ENCODE results near the gene HES2.
"Not testable (repeated sequence)": the region's sequence is repeated elsewhere in the genome, so short reads cannot be mapped to it uniquely, and the experiment has no call there.

The HES2 gene

DNA sequence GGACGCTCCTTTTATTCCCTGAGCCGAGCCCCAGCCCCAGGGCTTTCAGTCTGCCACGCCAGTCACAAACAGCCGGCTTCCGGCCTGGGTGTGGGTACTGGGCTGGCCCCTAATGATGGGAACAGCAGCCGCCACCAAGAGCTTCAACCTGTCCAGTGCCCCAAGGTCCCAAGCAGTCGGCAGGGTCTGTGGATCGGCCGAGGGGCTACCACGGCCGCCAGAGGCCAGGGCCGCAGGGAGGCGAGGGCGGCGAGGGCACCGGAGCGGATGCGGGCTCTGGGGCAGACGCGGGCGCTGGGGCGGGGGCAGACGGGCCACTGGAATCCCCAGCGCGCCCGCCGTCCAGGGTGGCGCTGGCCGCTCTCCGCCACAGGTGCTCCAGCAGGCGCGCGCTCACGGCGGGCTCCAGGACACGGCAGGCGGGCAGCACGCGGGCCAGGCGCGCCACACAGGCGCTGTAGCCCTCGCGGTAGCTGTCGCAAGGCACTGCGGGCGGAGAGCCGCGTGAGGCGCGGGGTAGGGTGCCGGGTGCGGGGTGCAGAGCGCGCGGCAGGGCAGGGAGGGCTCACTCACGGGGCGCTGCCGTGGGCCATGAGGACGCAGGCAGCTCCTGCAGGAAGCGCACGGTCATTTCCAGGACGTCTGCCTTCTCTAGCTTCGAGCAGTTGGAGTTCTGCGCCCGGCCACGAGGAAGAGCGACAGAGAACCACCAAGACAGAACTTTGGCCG is 887 bp downstream of the HES2 start:
- no peak for DNase-seq (ENCODE audit: low spot score)

DNA sequence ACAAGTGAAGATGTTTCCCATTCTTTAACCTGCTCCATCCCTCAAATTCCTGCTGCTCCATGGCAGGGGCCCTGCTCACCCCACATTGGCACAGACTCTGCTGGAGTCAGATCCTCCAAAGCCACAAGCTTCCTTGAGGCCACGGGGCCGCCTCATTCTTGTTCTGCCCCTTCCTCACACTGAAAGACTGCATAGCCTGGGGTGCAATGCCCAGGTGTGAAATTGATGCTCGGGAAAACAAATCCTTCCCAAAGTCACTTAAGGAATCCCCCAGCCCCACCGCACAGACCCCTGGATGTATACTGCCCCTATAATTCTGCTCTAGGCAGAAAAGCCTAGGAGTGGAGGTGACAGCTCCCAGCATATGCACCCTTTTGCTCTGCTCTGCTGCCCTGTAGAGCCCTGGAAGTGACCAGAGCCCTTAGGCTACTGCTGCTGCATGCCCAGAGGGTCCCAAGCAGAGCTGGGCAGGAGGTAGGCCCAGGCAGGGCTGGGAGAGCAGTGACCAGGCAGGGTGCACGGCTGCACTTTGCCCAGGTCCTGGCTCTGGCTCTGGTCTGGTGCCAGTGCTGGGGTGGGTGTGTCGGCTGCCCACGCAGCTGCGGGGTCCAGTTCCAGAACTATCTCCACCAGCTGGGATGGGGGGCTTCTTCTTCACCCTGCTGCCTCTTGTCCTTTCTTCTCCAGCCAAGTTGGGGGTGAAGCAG is 1.6 kb downstream of the HES2 start:
- DNase-seq (ENCODE audit: low spot score): no peak

DNA sequence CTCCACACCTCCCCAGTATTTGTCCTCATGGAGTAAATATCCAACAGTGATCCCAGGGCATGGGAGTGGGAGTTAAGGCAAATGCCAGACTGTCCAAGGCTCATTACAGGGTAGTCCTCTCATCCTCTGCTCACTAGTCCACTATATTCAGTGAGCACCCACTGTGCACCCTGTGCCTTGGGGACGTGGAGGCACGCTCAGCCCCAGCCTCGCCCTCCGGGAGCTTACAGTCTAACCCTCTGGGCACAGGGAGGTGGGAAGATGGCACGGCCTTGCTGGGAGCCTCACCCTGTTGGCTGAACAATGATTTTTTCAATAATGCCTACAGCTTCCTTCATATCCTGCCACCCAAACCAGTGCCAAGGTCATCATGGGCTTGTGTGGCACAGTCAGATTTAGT is 2.8 kb downstream of the HES2 start:
- no peak for DNase-seq (ENCODE audit: low spot score)

DNA sequence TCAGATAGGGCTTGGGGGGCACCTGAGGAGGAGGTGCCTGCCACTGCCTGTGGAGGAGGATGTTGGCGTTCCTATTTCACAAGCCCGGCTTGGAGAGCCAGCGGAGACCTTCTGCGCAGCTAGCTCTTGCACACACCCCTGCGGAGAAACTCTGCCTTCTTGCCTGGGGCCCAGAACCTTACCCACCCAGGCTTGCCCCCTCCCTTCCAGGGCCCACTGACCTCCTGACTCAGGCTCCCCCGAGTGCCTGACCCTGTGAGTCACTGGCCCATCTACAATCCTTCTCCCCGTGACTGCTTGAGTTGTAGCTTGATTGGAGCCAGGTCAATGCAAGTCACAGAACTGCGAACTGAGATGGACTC is 3.4 kb downstream of the HES2 start:
- no peak for DNase-seq (ENCODE audit: low spot score)

DNA sequence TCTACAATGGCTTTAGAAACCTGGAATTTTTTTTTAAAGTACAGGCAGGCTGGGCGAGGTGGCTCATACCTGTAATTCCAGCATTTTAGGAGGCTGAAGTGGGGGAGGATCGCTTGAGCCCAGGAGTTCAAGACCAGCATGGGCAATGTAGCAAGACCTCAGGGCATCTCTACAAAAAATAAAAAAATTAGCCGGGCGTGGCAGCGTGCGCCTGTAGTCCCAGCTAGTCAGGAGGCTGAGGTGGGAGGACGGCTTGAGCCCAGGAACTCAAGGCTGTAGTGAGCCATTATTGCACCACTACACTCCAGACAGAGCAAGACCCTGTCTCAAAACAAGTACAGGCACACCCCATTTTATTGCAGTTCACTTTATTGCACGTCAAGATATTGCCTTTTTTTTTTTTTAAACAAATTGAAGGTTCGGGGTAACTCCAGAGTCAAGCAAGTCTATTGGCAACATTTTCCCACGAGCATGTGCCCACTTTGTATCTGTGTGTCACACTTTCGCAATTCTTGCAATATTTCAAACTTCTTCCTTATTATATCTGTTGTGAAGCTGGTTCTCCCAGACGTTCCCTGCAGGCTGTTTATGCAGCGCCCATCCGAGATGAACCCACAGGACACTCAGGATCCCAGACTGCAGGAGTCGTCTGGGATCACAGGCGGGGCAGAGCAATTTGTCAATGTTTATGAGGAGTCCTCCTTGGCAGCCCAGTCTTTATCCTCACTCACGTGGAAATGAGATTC is 4.7 kb downstream of the HES2 start:
- no peak for DNase-seq (ENCODE audit: low spot score)

DNA sequence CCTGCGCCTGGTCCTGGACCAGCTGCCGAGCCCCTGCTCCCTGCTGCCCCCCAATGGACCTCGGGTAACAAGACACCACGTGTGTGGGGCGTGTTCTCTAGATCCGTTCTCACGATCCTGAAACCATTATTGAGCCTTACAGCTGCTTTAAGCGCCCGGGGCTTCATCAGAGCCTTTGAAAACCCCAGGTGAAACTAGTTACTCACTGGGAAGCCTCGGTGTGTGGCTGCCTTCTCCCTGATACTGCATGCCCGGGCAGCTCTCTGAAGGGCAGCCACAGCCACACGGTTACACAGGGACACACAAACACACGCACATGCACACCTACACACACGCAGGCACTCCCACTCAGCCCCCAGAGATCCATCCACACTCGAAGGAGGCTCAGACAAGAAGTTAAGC is 5.3 kb downstream of the HES2 start:
- DNase-seq (ENCODE audit: low spot score): peak; percentile 80

DNA sequence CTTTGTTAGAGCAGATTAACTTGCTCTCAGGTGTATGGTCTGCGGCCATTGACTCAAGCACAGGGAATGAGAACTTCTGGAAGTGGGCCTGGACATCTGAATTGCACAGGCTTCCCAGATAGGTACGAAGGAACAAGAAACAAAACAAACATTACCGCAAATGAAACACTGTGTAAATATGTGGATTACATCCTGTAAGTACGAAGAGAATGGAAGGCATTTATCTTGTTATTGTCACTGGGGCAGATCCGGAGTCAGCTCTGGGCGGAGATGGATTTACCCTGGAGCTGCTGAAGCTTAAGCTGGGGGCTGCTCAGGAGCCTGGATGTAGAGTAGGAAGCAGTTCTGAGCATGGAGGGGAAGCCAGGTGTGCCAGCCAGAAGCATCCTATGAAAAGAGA is 6.8 kb downstream of the HES2 start:
- no peak for DNase-seq (ENCODE audit: low spot score)

DNA sequence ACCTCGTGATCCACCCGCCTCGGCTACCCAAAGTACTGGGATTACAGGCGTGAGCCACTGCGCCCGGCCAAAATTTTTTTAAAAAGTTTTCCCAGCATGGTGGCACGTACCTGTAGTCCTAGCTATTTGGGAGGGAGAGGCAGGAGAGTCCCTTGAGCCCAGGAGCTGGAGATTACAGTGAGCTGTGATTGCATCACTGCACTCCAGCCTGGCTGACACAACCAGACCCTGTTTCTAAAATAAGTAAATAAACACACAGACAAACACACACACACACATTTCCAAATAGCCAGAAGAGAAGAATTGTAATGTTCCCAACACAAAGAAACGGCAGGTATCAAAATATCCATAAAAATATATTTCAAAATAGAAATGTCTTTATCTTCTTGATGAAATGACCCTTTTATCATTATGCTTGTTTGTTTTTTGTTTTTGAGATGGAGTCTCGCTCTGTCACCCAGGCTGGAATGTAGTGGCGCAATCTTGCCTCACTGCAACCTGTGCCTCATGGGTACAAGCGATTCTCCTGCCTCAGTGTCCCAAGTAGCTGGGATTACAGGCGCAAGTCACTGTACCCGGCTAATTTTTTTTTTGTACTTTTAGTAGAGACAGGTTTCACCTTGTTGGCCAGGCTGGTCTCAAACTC is 9.3 kb downstream of the HES2 start:
- DNase-seq (ENCODE audit: low spot score): no peak

DNA sequence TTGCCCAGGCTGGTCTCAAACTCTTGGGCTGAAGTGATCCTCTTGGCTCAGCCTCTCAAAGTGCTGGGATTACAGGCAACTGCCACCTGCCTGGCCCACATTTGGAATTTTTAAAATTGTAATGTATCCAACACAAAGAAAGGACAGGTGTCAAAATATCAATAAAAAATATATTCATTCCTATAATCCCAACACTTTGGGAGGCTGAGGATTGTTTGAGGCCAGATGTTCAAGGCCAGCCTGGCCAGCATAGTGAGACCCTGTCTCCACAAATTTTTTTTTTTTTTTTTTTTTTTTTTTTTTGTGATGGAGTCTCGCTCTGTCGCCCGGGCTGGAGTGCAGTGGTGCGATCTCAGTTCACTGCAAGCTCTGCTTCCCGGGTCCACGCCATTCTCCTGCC is 10.0 kb downstream of the HES2 start:
- no peak for DNase-seq (ENCODE audit: low spot score)

DNA sequence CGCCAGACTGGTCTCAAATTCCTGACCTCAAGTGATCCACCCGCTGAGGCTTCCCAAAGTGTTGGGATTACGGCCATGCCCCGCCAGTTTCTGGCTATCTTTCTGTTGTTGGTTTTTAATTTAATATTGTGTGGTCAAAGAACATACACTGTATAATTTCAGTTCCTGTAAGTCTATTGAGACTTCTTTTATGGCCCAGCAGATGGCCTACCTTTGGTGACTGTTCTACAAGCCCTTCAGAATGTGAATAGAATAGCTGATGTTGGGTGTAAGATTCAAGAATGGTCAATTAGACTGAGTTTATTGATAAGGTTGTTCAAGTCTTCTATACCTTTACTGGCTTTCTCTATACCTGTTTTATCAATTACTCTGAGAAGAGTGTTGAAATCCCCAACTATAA is 10.7 kb downstream of the HES2 start:
- no peak for DNase-seq (ENCODE audit: low spot score)

DNA sequence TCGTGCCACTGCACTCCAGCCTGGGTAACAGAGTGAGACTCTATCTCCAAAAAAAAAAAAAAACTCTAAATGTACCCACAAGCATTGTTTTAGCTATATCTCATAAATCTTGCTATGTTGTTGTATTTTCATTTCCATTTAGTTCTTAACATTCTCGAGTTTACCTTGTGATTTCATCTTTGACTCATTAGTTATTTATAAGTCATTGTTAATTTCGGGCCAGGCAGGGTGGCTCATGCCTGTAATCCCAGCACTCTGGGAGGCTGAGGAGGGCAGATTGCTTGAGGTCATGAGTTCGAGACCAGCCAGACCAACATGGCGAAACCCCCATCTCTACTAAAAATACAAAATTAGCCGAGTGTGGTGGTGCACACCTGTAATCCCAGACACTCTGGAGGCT is 11.7 kb downstream of the HES2 start:
- DNase-seq (ENCODE audit: low spot score): no peak

DNA sequence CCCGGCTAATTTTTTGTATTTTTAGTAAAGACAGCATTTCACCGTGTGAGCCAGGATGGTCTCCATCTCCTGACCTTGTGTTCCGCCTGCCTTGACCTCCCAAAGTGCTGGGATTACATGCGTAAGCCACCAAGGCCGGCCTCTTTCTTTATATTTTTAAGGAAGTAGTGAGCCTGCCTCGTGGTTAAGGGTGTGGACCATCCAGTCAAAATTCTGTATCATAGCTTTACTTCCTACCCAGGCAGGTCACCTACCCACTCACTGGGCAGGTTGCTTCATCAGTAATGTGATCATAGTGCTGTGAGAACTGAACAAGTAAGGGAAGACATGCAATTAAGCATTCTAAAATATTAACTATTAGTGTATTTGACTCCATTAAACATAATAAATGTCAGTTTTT is 18.0 kb downstream of the HES2 start:
- DNase-seq (ENCODE audit: low spot score): no peak

DNA sequence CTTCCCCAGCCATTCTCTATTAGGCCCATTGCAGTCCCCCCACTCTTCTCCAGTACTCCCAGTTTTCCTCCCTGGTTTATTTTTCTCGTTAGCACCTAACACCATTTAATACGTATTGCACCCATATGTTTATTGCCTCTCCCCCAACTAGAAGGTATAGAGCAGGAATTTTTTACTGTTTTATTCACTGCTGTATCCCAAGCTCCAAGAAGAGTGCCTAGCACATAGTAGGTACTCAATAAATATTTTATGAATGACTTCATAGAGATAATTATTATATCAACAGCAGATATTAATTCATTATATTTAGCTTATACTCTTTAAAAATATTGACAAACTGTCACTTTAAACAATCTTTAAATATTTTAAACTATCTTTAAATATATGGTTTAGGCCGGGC is 20.4 kb downstream of the HES2 start:
- DNase-seq (ENCODE audit: low spot score): no peak

DNA sequence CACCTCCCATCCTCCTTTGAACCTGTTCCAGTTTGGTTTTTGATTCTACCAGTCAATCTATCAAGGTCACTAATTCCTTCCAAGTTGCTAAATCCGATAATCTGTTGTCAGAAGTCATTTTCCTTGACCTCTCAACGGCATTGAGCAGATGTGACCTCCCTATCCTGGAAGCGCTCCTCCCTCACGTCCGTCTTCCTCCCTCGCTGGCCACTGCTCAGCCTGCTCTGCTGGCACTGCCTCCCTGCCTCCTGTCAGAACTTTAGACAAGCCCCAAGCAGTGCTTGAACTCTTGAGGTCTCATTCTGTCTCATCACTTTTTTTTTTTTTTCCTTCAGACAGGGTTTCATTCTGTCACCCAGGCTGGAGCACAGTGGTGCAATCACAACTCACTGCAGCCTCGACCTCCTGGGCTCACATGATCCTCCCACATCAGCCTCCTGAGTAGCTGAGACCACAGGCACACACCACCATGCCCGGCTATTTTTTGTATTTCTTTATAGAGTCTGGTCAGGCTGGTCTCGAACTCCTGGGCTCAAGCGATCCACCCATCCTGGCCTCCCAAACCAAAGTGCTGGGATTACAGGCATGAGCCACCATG is 21.8 kb downstream of the HES2 start:
- no peak for DNase-seq (ENCODE audit: low spot score)

DNA sequence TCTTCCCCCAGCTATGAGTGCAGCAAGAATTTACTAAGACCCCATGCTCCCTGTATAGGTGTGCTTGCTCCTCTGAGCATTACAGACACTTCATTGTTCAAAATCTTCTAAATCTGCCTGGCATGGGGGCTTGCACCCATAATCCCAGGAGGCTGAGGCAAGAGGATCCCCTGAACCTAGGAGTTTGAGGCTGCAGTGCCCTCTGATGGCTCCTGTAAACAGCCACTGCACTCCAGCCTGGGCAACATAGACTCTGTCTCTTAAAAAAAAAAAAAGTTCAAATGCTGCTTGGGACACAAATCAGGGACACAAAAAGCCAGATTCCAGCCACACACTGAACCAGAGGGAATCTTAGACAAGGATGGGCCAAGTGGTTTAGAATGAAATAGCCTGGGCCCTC is 22.7 kb downstream of the HES2 start:
- DNase-seq (ENCODE audit: low spot score): no peak

DNA sequence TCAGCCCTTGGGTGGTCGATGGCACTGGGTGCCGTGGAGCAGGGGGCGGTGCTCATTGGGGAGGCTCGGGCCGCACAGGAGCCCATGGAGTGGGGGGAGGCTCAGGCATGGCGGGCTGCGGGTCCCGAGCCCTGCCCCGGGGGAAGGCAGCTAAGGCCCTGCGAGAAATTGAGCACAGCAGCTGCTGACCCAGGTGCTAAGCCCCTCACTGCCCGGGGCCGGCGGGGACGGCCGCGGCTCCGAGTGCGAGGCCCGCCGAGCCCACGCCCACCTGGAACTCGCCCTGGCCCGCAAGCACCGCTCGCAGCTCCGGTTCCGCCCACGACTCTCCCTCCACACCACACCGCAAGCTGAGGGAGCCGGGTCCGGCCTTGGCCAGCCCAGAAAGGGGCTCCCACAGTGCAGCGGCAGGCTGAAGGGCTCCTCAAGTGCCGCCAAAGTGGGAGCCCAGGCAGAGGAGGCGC is 23.9 kb downstream of the HES2 start:
- DNase-seq (ENCODE audit: low spot score): not testable (repeated sequence)

DNA sequence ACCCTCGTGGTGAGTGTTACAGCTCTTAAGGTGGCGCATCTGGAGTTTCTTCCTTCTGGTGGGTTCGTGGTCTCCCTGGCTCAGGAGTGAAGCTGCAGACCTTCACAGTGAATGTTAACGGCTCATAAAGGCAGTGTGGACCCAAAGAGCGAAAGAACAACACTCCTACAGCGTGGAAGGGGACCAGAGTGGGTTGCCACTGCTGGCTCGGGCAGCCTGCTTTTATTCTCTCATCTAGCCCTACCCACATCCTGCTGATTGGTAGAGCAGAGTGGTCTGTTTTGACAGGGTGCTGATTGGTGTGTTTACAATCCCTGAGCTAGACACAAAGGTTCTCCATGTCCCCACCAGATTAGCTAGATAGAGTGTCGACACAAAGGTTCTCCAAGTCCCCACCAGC is 24.6 kb downstream of the HES2 start:
- DNase-seq (ENCODE audit: low spot score): not testable (repeated sequence)

DNA sequence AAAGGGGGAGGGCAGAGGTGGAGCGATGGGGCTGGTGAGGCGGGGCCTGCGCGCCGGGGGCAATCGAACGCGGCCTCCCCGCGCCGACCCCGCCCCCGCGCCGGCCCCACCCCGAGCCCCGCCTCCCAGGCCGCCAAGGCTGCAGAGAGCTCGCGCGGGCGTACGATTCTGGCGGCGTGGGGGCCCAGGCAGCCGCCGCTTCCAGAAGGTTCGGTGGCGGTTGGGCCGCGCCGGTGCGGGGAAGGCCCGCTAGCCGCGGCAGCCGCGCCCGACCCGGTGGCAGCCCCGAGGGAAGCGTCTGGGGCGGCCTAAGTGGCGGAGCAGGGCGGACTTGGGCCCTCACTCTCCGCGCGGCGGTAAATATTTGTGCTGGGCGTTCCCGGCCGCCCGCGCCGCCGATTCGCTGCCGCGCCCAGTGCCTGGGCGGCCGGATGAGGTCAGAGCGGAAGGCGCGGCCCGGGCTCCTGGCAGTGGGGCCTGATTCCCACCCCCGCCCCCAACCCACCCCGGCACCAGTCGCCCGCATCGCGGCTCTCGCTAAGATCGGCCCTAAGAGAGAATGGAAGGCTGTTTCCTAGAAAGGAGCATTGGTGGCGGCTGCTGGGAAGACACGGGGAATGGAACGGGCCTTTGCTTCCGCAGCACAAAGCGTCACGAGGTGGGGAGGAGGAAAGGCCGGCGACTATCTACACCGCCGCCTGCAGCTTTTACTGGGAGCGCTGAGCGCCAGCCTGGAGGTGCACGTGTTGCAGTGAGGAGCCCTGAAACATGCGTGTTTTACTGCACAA is 26.1 kb downstream of the HES2 start, which contains the start of gene ACOT7:
TSS of gene ACOT7 (minus strand) at position 368 of the 788 bp plus-strand sequence. CDS start 368 bp downstream, outside the sequence.
- peak; percentile 95 for DNase-seq (ENCODE audit: low spot score)

DNA sequence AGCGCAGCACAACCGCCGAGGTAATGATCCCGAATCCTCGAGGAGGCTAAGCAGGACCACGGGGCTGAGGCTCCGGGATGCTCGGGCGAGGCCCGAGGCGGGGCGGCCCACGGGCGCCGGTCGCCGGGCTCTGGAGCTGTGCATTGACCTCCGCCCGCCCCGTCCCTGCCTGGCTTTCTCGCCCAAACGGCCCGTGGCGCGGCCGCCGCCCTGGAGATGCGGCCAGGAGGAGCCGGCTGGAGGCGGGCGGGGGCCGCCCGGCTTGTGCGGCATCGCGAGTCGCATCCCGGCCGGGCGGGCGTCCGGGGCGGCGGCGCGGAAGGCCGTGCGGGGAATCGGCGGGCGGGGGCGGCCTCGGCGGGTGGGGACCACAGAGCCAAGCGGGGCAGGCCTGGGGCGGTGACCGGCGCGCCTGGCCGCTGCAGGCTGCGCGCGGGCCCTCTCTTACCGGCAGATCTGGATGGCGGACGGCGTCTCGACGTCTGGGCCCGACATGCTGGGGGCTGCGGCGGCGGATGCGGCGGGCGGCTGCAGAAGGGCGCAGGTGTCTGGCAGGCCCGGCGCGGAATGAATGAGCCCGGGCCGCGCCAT is 26.8 kb downstream of the HES2 start:
- DNase-seq (ENCODE audit: low spot score): no peak

DNA sequence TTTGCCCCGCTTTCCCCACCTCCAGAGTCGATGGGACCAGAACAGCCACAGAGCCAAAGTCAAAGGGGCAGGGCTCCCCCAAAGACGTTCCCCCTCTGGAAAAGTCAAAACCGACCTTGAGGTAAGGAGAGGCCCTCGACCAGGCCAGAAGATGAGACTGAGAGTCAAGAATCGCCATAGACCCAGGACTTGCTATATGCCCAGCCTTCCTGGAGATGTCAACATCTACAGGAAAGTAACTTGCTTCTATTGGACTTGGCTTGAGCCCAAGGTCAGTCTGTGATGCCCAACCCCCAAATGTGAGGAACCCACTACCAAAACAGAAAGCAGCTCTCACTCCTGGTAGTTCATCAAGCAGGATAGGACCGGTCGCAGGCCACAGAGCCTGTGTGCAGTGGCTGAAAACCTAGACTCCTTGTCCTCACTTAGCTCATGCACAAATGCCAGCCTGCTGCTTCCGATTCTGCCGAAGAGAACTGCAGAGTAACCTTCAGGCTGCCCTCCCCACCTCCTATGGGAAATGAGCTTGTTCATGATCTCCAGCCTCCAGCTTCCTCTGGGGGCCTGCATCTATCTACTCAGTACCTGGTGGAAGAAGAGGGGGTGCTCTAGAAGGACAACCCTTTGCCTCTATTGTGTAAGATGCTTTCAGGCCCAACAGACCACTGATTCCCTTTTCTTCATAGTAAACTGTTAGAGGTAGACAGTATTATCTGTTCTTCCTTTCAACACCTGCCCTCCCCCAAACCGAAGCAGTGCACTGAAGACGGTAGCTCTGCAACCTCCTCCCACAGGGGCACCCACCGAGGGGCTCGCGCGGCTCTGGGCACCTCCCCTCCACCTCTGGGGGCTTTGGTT is 27.5 kb downstream of the HES2 start:
- no peak for DNase-seq (ENCODE audit: low spot score)
